Measurements from ENCODE around the gene SPATA46.

GRCh38 chr1:162327144-162327787 is 49.4 kb downstream of the SPATA46 start:
- TF ChIP-seq, protein P1, sequence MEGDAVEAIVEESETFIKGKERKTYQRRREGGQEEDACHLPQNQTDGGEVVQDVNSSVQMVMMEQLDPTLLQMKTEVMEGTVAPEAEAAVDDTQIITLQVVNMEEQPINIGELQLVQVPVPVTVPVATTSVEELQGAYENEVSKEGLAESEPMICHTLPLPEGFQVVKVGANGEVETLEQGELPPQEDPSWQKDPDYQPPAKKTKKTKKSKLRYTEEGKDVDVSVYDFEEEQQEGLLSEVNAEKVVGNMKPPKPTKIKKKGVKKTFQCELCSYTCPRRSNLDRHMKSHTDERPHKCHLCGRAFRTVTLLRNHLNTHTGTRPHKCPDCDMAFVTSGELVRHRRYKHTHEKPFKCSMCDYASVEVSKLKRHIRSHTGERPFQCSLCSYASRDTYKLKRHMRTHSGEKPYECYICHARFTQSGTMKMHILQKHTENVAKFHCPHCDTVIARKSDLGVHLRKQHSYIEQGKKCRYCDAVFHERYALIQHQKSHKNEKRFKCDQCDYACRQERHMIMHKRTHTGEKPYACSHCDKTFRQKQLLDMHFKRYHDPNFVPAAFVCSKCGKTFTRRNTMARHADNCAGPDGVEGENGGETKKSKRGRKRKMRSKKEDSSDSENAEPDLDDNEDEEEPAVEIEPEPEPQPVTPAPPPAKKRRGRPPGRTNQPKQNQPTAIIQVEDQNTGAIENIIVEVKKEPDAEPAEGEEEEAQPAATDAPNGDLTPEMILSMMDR (conservative IDR thresholded peaks at IDR 0.05; ENCODE audit: low read length), result no peak
- TF ChIP-seq EZH2phosphoT487 (IDR thresholded peaks at IDR 0.05; ENCODE audit: borderline replicate concordance, low read depth, low read length), result no peak
